WTC11 (cell line): ENCODE data around the gene PAPOLA. TPM values are rescaled to one million over a fixed set of nuclear protein-coding genes. Genes with fewer than 3 reads are reported as not detected.

ENCODE experiments used
- ATF1 ChIP-seq: sonication (generic); formaldehyde crosslinking; IDR thresholded peaks from 2 replicates; pipeline ENCODE4 v1.8.1; 2023; ENCODE audit warnings: mild to moderate bottlenecking, moderate library complexity, missing genetic modification reagents
- ERG ChIP-seq: fragments of 250-450 bp; sonication (Bioruptor Pico); IDR thresholded peaks from 2 replicates; pipeline ENCODE4 v1.8.0; 2021; ENCODE audit warnings: mild to moderate bottlenecking
- IRF1 ChIP-seq: sonication (generic); formaldehyde crosslinking; IDR thresholded peaks from 2 replicates; pipeline ENCODE4 v1.8.0; 2023; ENCODE audit warnings: missing genetic modification reagents
- IRF2 ChIP-seq: sonication (generic); formaldehyde crosslinking; IDR thresholded peaks from 2 replicates; pipeline ENCODE4 v1.8.0; 2022; ENCODE audit warnings: low read depth, missing genetic modification reagents, borderline replicate concordance
- MYBL2 ChIP-seq: sonication (generic); formaldehyde crosslinking; IDR thresholded peaks from 2 replicates; pipeline ENCODE4 v1.8.1; 2023; ENCODE audit warnings: mild to moderate bottlenecking, moderate library complexity, missing genetic modification reagents
- NFE2L1 ChIP-seq: sonication (generic); formaldehyde crosslinking; IDR thresholded peaks from 2 replicates; pipeline ENCODE4 v1.8.1; 2023; ENCODE audit warnings: missing genetic modification reagents
- RORB ChIP-seq: fragments of 250-450 bp; sonication (Bioruptor Pico); IDR thresholded peaks from 2 replicates; pipeline ENCODE4 v1.9.0; 2021; ENCODE audit warnings: mild to moderate bottlenecking
- SMAD3 ChIP-seq: sonication (generic); formaldehyde crosslinking; IDR thresholded peaks from 2 replicates; pipeline ENCODE4 v1.8.0; 2022; ENCODE audit warnings: missing genetic modification reagents, mild to moderate bottlenecking, borderline replicate concordance
- STAT6 ChIP-seq: sonication (generic); formaldehyde crosslinking; conservative IDR thresholded peaks from 2 replicates; pipeline ENCODE4 v1.8.1; 2023; ENCODE audit warnings: mild to moderate bottlenecking, low read depth, missing genetic modification reagents, moderate library complexity
- ZNF138 ChIP-seq: sonication (generic); formaldehyde crosslinking; conservative IDR thresholded peaks from 2 replicates; pipeline ENCODE4 v1.8.1; 2022; ENCODE audit warnings: mild to moderate bottlenecking, moderate library complexity, missing genetic modification reagents
- ZNF423 ChIP-seq: fragments of 250-450 bp; sonication (Bioruptor Pico); IDR thresholded peaks from 2 replicates; pipeline ENCODE4 v2.1.2; 2022; ENCODE audit warnings: mild to moderate bottlenecking, moderate library complexity
- total RNA-seq: library from RNA; stranded (reverse); gene quantifications from 3 replicates; pipeline ENCODE4 v1.2.3, GENCODE V29; 2021
- TF ChIP-seq, protein P1 (sequence below): sonication (generic); formaldehyde crosslinking; IDR thresholded peaks from 2 replicates; pipeline ENCODE4 v1.8.1; 2023; ENCODE audit warnings: mild to moderate bottlenecking, missing genetic modification reagents, borderline replicate concordance
- TF ChIP-seq, protein P2 (sequence below): sonication (generic); formaldehyde crosslinking; IDR thresholded peaks from 2 replicates; pipeline ENCODE4 v1.8.1; 2023; ENCODE audit warnings: mild to moderate bottlenecking, missing genetic modification reagents
- TF ChIP-seq, protein P3 (sequence below): fragments of 200-600 bp; IDR thresholded peaks from 2 replicates; pipeline ENCODE4 v1.8.0; 2022; ENCODE audit warnings: antibody characterized with exemption

Gene PAPOLA
- total RNA-seq, 1 experiment from 2014 or later = 210 TPM

GRCh38 chr14:96586921-96587822 lies 85.0 kb downstream of the PAPOLA start (continued):
- TF ChIP-seq, protein P1, sequence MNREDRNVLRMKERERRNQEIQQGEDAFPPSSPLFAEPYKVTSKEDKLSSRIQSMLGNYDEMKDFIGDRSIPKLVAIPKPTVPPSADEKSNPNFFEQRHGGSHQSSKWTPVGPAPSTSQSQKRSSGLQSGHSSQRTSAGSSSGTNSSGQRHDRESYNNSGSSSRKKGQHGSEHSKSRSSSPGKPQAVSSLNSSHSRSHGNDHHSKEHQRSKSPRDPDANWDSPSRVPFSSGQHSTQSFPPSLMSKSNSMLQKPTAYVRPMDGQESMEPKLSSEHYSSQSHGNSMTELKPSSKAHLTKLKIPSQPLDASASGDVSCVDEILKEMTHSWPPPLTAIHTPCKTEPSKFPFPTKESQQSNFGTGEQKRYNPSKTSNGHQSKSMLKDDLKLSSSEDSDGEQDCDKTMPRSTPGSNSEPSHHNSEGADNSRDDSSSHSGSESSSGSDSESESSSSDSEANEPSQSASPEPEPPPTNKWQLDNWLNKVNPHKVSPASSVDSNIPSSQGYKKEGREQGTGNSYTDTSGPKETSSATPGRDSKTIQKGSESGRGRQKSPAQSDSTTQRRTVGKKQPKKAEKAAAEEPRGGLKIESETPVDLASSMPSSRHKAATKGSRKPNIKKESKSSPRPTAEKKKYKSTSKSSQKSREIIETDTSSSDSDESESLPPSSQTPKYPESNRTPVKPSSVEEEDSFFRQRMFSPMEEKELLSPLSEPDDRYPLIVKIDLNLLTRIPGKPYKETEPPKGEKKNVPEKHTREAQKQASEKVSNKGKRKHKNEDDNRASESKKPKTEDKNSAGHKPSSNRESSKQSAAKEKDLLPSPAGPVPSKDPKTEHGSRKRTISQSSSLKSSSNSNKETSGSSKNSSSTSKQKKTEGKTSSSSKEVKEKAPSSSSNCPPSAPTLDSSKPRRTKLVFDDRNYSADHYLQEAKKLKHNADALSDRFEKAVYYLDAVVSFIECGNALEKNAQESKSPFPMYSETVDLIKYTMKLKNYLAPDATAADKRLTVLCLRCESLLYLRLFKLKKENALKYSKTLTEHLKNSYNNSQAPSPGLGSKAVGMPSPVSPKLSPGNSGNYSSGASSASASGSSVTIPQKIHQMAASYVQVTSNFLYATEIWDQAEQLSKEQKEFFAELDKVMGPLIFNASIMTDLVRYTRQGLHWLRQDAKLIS (CRISPR knock-in tag) = no peak
- TF ChIP-seq STAT6 (CRISPR knock-in tag) = no peak
- TF ChIP-seq SMAD3 = no peak
- no peak for TF ChIP-seq RORB
- no peak for TF ChIP-seq IRF1 (CRISPR knock-in tag)
- no peak for TF ChIP-seq ZNF423 (CRISPR knock-in tag)
- no peak for TF ChIP-seq MYBL2 (CRISPR knock-in tag)
- TF ChIP-seq NFE2L1 (CRISPR knock-in tag) = no peak
- no peak for TF ChIP-seq ERG (CRISPR knock-in tag)
- TF ChIP-seq IRF2 = no peak
- TF ChIP-seq ZNF138 (CRISPR knock-in tag) = no peak
- TF ChIP-seq, protein P2, sequence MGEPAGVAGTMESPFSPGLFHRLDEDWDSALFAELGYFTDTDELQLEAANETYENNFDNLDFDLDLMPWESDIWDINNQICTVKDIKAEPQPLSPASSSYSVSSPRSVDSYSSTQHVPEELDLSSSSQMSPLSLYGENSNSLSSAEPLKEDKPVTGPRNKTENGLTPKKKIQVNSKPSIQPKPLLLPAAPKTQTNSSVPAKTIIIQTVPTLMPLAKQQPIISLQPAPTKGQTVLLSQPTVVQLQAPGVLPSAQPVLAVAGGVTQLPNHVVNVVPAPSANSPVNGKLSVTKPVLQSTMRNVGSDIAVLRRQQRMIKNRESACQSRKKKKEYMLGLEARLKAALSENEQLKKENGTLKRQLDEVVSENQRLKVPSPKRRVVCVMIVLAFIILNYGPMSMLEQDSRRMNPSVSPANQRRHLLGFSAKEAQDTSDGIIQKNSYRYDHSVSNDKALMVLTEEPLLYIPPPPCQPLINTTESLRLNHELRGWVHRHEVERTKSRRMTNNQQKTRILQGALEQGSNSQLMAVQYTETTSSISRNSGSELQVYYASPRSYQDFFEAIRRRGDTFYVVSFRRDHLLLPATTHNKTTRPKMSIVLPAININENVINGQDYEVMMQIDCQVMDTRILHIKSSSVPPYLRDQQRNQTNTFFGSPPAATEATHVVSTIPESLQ (CRISPR knock-in tag) = no peak
- no peak for TF ChIP-seq ATF1 (CRISPR knock-in tag)
- TF ChIP-seq, protein P3, sequence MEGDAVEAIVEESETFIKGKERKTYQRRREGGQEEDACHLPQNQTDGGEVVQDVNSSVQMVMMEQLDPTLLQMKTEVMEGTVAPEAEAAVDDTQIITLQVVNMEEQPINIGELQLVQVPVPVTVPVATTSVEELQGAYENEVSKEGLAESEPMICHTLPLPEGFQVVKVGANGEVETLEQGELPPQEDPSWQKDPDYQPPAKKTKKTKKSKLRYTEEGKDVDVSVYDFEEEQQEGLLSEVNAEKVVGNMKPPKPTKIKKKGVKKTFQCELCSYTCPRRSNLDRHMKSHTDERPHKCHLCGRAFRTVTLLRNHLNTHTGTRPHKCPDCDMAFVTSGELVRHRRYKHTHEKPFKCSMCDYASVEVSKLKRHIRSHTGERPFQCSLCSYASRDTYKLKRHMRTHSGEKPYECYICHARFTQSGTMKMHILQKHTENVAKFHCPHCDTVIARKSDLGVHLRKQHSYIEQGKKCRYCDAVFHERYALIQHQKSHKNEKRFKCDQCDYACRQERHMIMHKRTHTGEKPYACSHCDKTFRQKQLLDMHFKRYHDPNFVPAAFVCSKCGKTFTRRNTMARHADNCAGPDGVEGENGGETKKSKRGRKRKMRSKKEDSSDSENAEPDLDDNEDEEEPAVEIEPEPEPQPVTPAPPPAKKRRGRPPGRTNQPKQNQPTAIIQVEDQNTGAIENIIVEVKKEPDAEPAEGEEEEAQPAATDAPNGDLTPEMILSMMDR = no peak
